ENCODE results near the gene ADH5. TPM values are rescaled to one million over a fixed set of nuclear protein-coding genes. Genes with fewer than 3 reads are reported as not detected.

The ADH5 gene
- total RNA-seq, 1 experiment from 2014 or later, result 163 TPM

GRCh38 chr4:99088023-99088449 is 552 bp downstream of the ADH5 start:
- H2AFZ ChIP-seq (ENCODE audit: low read depth, low read length, poor library complexity, severe bottlenecking), result no peak overlapping the region
- ChIA-PET POLR2A (no interaction called here), CTCF (no interaction called here)

More at GRCh38 chr4:99088023-99088449, 552 bp downstream of the ADH5 start:
- RAD21 ChIA-PET (ENCODE audit: low non-redundant PET in 1 of 2, low total read pairs in 2 of 2, uncharacterized antibody in 2 of 2, unreplicated experiment in 2 of 2), result no interaction called here
- Histone ChIP-seq H3K9ac (ENCODE audit: low read length) (peak overlapping the region; percentile 90), H3K27ac (ENCODE audit: low read depth, low read length) (peak overlapping the region; percentile 66), H3K4me1 (ENCODE audit: control insufficient read depth in 1 of 2, insufficient read depth in 2 of 2, low read length in 2 of 2) (peaks cover 4 to 14% of the 10 kb centered on the region in 2 experiments; a peak in 3 of 4 replicates), H3K79me2 (ENCODE audit: insufficient read depth, low read length) (peaks cover 58% of the 10 kb centered on the region), H3K9me3 (ENCODE audit: control insufficient read depth in 1 of 2, insufficient read depth in 1 of 2, low read depth in 1 of 2, low read length in 2 of 2) (no peaks in the 10 kb centered on the region), H4K20me1 (ENCODE audit: insufficient read depth) (no peaks in the 10 kb centered on the region), H3K36me3 (ENCODE audit: control insufficient read depth in 1 of 2, insufficient read depth in 2 of 2, low read length in 2 of 2) (peaks cover 10 to 15% of the 10 kb centered on the region in 2 experiments; a peak in 2 of 4 replicates), H3K9me2 (ENCODE audit: insufficient read depth) (no peaks in the 10 kb centered on the region), H3K4me3 (replicated peaks in 1 of 2; ENCODE audit: low read depth in 1 of 2, low read length in 2 of 2) (peak overlapping the region; percentile 77 to 90), H3K4me2 (ENCODE audit: low read length) (peak overlapping the region; percentile 97), H3K27me3 (ENCODE audit: insufficient read depth, low read length) (no peaks in the 10 kb centered on the region)
- TF ChIP-seq SRF (IDR thresholded peaks at IDR 0.05; ENCODE audit: low read depth), result no peak
- TF ChIP-seq MAX (IDR thresholded peaks at IDR 0.05), result no peak
- no peak for TF ChIP-seq EZH2 (IDR thresholded peaks at IDR 0.05)
- no peak for TF ChIP-seq FOSL1 (IDR thresholded peaks at IDR 0.05; ENCODE audit: low read depth)
- TF ChIP-seq POLR2A (IDR thresholded peaks at IDR 0.05; ENCODE audit: borderline replicate concordance, extremely low read depth, insufficient read depth, insufficient read length), result no peak
- TF ChIP-seq SIN3A (IDR thresholded peaks at IDR 0.05; ENCODE audit: low read depth), result no peak
- no peak for TF ChIP-seq YY1 (IDR thresholded peaks at IDR 0.05; ENCODE audit: extremely low read depth, insufficient replicate concordance, low read depth, low read length)
- TF ChIP-seq ELF1 (IDR thresholded peaks at IDR 0.05; ENCODE audit: borderline replicate concordance, low read depth), result no peak
- no peak for TF ChIP-seq ZBTB33 (IDR thresholded peaks at IDR 0.05; ENCODE audit: extremely low read depth, insufficient replicate concordance, low read length)
- TF ChIP-seq RAD21 (IDR thresholded peaks at IDR 0.05; ENCODE audit: low read depth), result no peak
- no peak for TF ChIP-seq POLR2AphosphoS5 (IDR thresholded peaks at IDR 0.05; ENCODE audit: low read depth, low read length)
- no peak for TF ChIP-seq SP1 (IDR thresholded peaks at IDR 0.05; ENCODE audit: low read depth)
- no peak for TF ChIP-seq ZNF274 (IDR thresholded peaks at IDR 0.05; ENCODE audit: low read depth, low read length)
- TF ChIP-seq EZH2phosphoT487 (IDR thresholded peaks at IDR 0.05; ENCODE audit: borderline replicate concordance), result no peak
- no peak for TF ChIP-seq REST (IDR thresholded peaks at IDR 0.05; ENCODE audit: low read depth)
- TSS peak; percentile 75 for BruUV-seq (replicated peaks)
- peak; percentile 31 for ATAC-seq
- intact Hi-C loops (cut with micrococcal nuclease), result no loop called here
- no peak for DNase-seq (ENCODE audit: low read depth, low spot score)

All from HCT116 (cell line).